HG03097 (cell line): Measurements from ENCODE around the gene CDO1.
"Not testable (repeated sequence)": the region's sequence is repeated elsewhere in the genome, so short reads cannot be mapped to it uniquely, and the experiment has no call there.

ENCODE experiments used
- ATAC-seq: cut with Tn5 transposase; IDR thresholded peaks from one replicate; pipeline ENCODE4 v1.9.1; 2021; ENCODE audit not compliant: unreplicated experiment, low FRiP score

The CDO1 gene

GRCh38 chr5:115831163-115831768 lies 14.8 kb upstream of the CDO1 start:
- peak; percentile 67 for ATAC-seq

DNA sequence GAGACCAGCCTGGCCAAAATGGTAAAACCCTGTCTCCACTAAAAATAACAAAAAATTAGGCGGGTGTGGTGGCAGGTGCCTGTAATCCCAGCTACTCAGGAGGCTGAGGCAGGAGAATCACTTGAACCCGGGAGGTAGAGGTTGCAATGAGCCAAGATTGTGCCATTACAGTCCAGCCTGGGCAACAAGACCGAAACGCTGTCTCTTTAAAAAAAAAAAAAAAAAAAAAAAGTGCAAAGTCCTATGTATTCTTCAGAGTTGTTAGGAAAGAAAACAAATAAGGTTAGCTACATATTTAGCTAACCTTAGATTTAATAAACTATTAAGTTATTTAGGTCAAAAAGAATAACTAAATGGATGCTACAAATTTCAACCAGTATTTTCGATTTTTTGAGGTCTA lies 13.5 kb upstream of the CDO1 start:
- no peak for ATAC-seq

DNA sequence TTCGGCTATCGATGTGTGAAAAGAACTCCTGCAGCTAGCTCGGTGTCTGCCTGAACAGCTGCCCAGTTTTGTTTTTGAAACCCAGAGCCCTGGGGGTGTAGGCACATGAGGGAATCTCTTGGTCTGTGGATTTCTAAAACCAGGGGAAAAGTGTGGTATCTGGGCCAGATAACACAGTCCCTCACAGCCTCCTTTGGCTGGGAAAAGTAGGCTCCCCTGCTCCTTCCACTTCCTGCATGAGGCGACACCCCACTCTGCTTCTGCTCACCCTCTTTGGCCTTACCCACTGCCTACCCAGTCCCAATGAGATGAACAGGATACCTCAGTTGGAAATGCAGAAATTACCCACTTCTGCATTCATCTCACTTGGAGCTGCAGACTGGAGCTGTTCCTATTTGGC lies 9.5 kb upstream of the CDO1 start:
- ATAC-seq, result no peak

DNA sequence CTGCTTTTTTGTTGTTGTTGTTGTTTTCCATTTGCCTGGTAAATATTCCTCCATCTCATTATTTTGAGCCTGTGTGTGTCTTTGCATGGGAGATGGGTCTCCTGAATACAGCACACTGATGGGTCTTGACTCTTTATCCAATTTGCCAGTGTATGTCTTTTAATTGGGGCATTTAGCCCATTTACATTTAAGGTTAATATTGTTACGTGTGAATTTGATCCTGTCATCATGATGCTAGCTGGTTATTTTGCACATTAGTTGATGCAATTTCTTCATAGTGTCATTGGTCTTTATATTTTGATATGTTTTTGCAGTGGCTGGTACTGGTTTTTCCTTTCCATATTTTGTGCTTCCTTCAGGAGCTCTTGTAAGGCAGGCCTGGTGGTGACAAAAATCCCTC lies 8.5 kb upstream of the CDO1 start:
- not testable (repeated sequence) for ATAC-seq

GRCh38 chr5:115820846-115821245 lies 4.4 kb upstream of the CDO1 start:
- no peak for ATAC-seq

DNA sequence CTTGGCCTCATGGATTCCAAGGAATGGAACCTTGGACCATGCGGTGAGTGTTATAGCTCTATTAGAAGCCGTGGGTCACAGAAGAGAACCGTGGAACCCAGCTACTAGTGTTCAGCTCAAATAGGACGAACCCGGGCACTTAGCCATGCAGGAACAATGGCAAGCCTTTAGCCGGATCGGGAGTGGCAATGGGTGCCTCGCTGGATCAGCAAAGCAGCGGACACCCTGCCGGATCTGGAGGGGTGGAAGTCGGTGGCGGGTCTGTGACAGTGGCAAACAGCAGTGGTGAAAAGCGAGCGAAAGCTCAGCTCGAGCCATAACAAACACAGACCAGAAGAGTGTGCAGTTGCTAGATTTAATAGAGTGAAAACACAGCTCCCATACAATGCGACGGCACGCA lies 2.4 kb upstream of the CDO1 start:
- no peak for ATAC-seq

DNA sequence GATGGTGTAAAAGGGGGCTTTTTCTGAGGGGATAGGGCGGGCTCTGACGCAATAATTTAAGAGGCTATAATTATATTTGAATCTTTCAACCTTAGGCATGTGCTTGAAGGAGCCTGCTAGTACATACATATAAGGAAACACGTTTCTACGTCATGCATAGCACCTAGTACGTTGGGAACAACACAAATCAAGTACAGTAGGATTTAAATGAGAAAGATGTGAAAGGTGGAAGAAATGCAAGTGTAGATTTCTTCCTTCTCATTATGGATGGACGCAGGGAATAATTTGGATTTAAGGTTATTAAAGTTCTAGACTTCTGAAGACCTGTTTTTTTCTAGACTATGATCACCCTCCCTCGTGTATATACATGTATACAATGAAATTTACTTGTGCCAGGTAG lies 927 bp upstream of the CDO1 start:
- ATAC-seq, result no peak

DNA sequence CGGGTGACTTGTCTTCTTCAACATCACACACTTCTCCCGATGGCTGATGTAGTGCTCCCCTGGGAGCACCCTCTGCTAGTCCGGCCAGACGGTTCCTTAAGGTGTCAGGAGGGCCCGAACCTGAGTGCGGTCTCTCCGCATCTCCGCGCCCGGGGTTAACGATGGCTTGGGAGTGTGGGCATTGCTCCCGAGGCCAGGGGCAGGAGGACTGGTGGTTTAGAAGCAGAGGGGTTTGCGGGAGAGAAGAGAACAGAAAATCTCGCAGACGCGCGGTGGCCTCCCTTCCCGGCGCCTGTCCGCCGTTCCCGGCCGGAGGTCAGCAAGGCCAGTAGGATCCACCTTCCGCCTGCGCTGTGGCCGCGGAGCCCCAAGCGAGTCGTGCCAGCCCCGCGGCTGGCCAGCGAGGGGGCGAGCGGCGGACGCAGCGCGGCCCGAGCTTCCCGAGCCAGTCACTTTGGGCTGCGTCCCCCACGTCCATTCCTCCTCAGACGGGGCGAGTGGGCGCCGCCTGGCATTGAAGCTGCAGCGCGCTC lies 700 bp downstream of the CDO1 start:
- ATAC-seq, result no peak

DNA sequence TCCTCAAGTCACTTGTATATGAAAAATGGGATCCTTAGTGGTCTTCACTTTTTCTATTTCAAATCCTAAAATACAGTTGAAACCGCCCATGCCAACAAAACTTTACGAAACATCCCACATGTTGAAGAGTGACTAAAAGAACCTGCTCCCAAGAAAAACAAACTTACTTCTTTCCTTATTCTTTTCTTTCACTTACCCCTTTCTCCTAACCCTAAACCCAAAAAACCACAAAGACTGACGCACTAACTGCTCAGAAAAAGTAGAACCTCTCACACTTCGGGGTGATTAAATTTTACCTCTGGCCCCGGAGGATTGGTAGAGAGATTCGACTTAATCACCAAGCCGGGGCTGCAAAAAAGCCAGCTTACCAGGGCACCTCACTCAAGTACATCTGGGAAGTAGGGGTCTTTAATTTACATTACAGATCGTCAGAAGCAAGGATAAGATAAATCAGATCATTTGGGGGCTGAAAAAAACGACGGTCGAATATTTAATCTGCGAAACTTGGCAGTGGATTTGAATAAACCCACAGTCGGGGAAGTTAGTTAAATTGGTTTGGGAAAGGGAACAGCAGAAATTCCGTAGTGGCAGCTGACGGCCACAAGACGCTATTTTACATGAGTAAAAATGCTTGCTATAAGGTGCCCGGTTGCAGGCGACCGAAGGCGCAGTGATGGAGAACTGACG lies 1.3 kb downstream of the CDO1 start:
- no peak for ATAC-seq

GRCh38 chr5:115813719-115814118 lies 2.7 kb downstream of the CDO1 start:
- ATAC-seq, result no peak

DNA sequence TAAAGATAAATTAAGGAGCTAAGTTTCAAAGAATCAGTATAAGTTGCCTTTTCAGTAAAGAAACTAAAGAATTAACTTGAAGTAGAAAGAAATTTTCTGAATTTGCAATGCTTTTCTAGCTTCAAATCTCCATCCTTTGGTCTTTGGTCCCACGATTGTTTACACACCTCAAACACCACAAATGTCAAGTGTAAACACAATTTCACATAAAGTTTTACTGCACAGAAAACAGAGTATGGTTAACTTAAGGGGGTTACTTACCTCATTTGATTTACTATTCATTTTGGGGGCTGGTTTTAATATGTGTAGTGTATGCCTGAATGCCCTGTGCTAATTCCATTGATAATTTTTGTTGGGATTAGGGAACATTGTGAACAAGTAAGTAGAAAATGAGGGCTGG lies 4.1 kb downstream of the CDO1 start:
- no peak for ATAC-seq

DNA sequence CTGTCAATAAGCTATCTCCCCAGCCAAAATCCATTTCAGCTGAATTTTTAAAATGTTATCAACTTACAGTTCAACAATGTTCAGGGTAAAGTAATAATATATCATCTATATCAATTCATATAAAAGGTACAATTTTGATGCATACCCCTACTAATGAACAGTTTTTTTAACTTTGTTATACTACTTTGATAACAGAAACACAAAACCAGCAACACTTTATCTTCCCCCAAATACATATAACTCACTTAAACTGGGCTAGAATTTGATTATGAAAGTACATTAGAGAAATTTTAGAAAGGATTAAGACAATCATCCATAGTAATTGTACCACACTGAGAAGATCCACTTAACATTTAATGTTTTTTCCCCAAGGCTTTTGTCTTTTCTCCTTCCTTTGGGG lies 5.1 kb downstream of the CDO1 start:
- no peak for ATAC-seq

DNA sequence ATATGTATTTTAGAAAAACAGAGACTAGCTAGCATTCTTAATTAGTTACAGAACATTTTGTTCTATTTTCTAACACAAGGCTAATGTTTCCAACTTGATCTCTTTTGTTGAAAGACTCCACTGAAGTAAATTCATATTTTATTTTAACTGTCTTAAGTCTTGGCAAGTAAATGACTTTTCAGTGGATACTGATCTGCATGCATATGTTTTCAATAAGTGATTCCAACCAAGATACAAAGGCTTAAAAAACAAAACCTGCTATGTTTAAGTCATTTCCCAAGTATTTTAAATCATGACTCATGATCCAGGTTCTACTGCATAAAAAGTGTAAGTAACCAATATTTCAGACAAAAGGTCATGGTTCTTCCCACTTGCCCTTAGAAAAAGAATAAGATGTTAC lies 5.7 kb downstream of the CDO1 start:
- ATAC-seq, result no peak

DNA sequence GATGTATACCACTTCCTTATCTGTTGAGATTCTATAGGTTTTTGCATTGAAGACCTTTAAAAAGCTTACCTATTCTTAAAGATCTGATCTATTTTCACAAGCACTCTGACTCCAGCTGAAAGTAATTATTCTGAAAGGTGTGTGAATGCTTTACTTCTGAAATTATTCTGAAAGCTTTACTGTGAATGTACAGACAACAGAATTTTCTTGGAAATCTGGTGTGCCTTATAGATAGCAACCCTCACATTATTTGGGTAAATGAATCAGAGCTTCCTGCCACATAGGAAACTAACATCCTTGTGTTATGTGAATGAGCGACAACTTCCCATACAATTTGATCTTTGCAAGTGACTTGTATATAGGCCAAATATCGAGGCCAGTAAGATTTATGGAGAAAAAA lies 6.5 kb downstream of the CDO1 start:
- no peak for ATAC-seq

- not testable (repeated sequence) for ATAC-seq
These were observed 8.4 kb downstream of the CDO1 start for GRCh38 chr5:115808066-115808465.

DNA sequence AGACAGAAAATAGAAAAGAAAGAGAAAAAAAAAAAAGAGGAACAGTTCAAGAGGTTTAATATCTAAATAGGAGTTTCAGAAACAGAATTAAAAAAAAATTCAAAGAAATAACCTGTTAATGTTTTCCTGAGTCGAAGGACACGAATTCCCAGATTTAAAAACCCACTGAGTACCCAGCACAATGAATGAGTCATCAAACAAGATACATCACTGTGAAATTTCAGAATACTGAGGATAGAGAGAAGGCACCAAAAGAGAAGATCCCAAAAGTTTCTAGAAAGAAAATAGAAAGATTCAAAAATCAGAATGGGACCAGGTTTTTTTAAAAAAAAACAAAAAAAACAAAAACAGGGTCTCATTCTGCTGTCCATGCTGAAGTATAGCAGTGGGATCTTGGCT lies 8.8 kb downstream of the CDO1 start:
- ATAC-seq, result no peak

DNA sequence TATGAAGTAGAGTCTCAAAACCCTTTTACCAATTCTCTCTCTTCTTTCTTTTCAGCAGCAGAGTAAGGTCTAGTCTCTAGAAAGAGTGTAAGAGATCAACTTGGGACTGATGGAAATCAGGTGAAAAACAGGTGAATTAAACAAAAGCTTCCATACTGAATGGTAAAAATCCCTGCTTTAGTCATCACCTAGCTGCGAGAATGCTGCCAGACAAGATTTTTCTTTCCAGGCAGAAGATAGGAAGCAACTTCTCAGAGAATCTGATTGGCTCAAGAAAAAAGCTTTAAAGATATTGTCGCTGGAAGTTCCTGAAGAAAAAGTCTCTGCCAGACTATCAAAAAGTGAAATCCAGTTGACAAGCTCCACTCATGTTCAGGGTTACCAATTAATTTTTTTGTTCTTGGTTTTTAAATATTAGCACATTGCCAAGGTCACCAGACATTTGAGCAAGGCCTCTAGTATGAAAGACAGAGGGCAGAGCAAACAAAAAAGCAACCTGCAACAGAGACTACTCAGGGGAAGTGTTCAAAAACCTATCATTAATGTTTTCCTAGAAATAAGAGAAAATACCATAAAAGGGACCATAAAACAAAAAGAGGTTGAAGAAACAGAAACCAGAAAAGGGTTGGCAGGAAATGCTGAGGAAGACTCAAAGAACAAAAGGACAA lies 9.3 kb downstream of the CDO1 start:
- ATAC-seq, result no peak

- no peak for ATAC-seq
These were observed 14.5 kb downstream of the CDO1 start for GRCh38 chr5:115801984-115802383.

DNA sequence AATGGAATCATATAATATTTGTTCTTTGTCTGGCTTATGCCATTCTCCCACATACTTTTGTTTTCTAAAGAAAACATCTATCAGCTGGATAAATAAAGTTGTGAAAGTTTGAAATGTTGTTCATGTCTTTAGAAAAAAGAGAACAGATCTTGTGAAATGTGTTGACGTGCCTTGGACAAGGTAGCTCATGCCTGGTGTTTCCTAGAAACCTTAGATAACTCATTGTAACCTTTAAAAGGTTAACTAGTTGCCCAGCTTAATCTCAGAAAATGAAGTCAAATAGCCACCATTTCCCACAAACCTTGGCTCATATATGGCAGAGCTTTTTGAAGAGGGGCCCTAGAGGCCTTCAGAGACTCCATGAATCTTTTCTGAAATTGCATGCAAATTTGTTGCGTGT lies 15.3 kb downstream of the CDO1 start:
- ATAC-seq, result no peak

DNA sequence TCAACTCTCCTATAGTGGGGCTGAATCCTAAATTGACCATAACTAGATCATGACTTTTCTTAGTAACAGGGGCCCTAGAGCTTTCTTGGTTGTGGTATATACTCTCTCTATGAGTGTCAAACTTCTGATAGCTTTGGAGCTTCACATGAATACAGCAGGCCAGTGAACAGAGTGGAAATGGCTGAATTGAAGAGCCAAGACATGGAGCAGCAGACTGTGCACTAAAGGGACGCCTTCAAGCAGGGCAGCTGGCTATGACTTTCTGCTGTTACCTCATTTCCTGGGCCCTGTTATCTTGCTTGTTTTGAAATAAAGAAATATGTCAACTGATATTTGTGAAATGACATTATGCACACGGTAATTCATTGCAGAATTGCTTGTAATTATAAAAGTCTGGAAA lies 16.4 kb downstream of the CDO1 start:
- no peak for ATAC-seq

DNA sequence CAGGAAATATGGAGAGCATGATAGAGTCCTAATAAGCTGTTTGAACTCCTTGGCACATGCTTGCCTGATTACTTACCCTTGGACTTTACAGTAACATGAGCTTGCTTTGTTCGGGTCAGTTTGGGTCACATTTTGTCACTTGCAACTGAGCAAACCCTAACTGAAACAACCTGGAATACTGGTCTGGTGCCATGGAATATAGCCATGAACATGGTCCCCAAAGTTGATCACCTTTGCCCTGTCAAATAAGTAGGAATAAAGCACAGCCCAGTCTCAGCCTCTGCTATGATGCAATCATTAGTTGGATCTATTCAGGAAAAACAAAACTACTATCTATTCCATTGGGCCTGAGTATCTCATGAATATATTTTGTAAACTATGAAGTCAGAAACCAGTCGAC lies 18.2 kb downstream of the CDO1 start:
- ATAC-seq, result no peak

DNA sequence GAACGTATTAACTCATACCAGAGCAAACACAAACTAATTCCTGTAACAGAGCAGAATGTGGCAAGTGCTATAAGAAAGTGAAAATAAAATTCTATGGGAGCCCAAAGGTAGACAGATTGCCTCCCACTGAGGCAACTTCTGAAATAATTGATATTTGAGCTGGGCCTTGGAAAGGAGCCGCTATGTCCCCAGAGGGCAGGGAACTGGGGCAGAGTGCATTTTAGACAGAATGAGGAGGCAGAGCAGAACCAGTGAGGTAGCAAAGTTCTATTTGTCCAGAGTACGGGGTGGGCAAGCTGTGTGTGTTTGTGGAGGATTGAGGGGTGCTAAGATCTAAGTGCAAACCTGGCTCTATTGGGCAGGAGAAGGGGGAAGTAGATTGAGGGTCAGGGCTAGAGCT lies 19.8 kb downstream of the CDO1 start:
- no peak for ATAC-seq
